ENCODE results near the gene ZNF407. TPM values are rescaled to one million over a fixed set of nuclear protein-coding genes. Genes with fewer than 3 reads are reported as not detected.

ZNF407 gene
- total and polyA plus RNA-seq, 2 experiments from 2014 or later, result 2.1 to 10.4 TPM

DNA sequence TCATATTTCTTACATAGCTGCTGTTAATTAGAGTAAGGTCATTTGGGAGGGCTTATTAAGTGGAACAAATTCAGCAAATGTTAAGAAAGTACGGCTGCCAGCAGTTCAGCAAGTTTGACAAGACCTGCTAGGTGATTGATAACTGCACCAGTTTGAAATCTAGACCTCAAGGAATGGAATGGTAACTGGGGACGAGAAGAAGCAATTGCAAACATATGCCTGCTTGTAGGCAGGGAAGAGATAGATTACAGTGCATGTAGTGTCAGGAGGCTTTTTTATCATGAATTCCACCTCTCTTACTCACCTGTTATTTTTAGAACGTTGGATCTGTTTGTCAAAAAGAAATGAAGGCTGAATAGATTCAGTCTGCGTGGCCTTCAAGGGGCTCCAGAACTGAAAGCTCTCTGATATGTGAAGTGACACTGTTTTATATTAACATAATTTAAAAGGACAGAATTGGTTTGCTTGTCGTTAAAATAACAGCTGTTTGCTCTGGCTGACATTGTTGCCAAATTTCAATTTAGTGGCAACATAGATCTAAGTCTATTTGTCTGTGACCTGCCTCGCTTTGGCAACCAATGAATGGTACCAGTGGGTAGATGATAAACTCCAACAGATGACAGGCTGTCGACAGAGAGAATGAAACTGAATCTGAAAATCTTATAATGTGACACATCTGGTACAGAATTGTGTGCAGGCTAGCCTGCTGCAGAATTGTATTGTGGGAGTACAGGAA lies 199.3 kb downstream of the ZNF407 start (continued):
- no peak for TF ChIP-seq REST (IDR thresholded peaks at IDR 0.05; ENCODE audit: unreplicated experiment)
- no peak for TF ChIP-seq JUNB (IDR thresholded peaks at IDR 0.05; ENCODE audit: unreplicated experiment)
- no peak for TF ChIP-seq EZH2 (IDR thresholded peaks at IDR 0.05; ENCODE audit: low read depth, unreplicated experiment)

DNA sequence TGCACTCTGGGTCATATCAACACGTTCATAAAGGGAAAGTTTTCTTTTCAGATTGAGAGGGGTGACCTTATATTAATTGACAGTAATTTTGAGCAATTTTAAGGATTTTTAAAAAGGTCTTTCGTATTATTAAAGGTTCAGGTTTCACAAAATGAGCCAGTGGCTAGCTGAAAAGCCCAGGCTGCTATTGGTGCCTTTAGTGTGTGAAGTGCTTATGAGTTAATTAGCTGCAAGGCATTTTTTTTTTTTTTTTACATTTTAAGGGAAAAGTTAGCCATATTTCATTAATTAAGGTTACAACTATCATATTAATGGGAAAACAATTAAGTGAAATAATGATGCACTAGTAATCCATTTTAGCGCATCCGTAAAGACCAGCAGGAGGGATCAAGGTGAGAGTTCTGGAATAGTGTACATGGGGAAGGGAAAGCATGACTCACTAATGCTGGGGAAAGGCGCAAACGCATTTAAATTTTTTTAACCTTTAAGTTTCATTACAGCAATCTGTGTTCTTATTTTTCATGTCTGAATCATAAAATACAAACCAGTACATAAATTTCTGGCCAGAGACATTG lies 200.0 kb downstream of the ZNF407 start:
- Histone ChIP-seq H3K79me2 (replicated peaks; ENCODE audit: insufficient read depth) (no peaks in the 10 kb centered on the region), H3K4me2 (no peak overlapping the region), H3K27me3 (ENCODE audit: insufficient read depth) (no peaks in the 10 kb centered on the region), H4K20me1 (replicated peaks; ENCODE audit: insufficient read depth) (no peaks in the 10 kb centered on the region), H3F3A (replicated peaks; ENCODE audit: low read depth) (no peaks in the 10 kb centered on the region), H2AFZ (no peak overlapping the region), H3K4me1 (ENCODE audit: insufficient read depth) (peaks cover 44% of the 10 kb centered on the region), H3K9me2 (ENCODE audit: insufficient read depth) (no peaks in the 10 kb centered on the region), H3K27ac (ENCODE audit: low read depth) (no peak overlapping the region), H3K4me3 (no peak overlapping the region), H3K36me3 (ENCODE audit: insufficient read depth) (no peaks in the 10 kb centered on the region)
- H3K27ac Mint-ChIP-seq, result peak overlapping the region; percentile 70
- no peak overlapping the region for H3K4me3 Mint-ChIP-seq
- ATAC-seq (no peak), DNase-seq (ENCODE audit: low spot score) (no peak)
- H3K36me3 Mint-ChIP-seq (ENCODE audit: low read depth), result no peaks in the 10 kb centered on the region
- TF ChIP-seq ZNF114 (CRISPR knock-in tag; IDR thresholded peaks at IDR 0.05), result no peak
- TF ChIP-seq, protein P1, sequence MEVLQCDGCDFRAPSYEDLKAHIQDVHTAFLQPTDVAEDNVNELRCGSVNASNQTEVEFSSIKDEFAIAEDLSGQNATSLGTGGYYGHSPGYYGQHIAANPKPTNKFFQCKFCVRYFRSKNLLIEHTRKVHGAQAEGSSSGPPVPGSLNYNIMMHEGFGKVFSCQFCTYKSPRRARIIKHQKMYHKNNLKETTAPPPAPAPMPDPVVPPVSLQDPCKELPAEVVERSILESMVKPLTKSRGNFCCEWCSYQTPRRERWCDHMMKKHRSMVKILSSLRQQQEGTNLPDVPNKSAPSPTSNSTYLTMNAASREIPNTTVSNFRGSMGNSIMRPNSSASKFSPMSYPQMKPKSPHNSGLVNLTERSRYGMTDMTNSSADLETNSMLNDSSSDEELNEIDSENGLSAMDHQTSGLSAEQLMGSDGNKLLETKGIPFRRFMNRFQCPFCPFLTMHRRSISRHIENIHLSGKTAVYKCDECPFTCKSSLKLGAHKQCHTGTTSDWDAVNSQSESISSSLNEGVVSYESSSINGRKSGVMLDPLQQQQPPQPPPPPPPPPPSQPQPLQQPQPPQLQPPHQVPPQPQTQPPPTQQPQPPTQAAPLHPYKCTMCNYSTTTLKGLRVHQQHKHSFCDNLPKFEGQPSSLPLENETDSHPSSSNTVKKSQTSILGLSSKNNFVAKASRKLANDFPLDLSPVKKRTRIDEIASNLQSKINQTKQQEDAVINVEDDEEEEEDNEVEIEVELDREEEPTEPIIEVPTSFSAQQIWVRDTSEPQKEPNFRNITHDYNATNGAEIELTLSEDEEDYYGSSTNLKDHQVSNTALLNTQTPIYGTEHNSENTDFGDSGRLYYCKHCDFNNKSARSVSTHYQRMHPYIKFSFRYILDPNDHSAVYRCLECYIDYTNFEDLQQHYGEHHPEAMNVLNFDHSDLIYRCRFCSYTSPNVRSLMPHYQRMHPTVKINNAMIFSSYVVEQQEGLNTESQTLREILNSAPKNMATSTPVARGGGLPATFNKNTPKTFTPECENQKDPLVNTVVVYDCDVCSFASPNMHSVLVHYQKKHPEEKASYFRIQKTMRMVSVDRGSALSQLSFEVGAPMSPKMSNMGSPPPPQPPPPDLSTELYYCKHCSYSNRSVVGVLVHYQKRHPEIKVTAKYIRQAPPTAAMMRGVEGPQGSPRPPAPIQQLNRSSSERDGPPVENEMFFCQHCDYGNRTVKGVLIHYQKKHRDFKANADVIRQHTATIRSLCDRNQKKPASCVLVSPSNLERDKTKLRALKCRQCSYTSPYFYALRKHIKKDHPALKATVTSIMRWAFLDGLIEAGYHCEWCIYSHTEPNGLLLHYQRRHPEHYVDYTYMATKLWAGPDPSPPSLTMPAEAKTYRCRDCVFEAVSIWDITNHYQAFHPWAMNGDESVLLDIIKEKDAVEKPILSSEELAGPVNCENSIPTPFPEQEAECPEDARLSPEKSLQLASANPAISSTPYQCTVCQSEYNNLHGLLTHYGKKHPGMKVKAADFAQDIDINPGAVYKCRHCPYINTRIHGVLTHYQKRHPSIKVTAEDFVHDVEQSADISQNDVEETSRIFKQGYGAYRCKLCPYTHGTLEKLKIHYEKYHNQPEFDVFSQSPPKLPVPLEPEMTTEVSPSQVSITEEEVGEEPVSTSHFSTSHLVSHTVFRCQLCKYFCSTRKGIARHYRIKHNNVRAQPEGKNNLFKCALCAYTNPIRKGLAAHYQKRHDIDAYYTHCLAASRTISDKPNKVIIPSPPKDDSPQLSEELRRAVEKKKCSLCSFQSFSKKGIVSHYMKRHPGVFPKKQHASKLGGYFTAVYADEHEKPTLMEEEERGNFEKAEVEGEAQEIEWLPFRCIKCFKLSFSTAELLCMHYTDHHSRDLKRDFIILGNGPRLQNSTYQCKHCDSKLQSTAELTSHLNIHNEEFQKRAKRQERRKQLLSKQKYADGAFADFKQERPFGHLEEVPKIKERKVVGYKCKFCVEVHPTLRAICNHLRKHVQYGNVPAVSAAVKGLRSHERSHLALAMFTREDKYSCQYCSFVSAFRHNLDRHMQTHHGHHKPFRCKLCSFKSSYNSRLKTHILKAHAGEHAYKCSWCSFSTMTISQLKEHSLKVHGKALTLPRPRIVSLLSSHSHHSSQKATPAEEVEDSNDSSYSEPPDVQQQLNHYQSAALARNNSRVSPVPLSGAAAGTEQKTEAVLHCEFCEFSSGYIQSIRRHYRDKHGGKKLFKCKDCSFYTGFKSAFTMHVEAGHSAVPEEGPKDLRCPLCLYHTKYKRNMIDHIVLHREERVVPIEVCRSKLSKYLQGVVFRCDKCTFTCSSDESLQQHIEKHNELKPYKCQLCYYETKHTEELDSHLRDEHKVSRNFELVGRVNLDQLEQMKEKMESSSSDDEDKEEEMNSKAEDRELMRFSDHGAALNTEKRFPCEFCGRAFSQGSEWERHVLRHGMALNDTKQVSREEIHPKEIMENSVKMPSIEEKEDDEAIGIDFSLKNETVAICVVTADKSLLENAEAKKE (CRISPR knock-in tag; IDR thresholded peaks at IDR 0.05), result no peak
- no peak for TF ChIP-seq EZH2 (IDR thresholded peaks at IDR 0.05; ENCODE audit: low read depth, unreplicated experiment)
- H3K4me1 Mint-ChIP-seq, result peaks cover 52% of the 10 kb centered on the region
- no peaks in the 10 kb centered on the region for H3K9me3 Mint-ChIP-seq
- H3K27me3 Mint-ChIP-seq (ENCODE audit: insufficient read depth, low read depth, poor library complexity), result peaks cover 2% of the 10 kb centered on the region
